ENCODE data around the gene PFN4. TPM values are rescaled to one million over a fixed set of nuclear protein-coding genes. Genes with fewer than 3 reads are reported as not detected.

The PFN4 gene
- total and polyA plus RNA-seq, 3 donors from 2014 or later, result 39.8 to 248 (median 62.8) TPM

DNA sequence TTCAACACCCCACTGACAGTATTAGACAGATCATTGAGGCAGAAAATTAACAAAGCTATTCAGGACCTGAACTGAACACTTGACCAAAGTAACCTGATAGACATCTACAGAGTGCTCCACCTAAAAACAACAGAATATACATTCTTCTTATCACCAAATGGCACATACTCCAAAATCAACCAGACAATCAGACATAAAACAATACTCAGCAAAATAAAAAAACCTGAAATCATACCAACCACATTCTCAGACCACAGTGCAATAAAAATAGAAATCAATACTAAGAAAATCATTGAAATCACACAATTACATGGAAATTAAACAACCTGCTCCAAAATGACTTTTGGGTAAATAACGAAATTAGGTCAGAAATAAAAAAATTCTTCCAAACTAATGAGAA is 15.8 kb downstream of the PFN4 start:
- 92 to 97% methylated on average over 1 of the region's 1 CpG for WGBS, 2 donors
- Histone ChIP-seq H3K27me3 (no peaks in the 10 kb centered on the region), H3K4me1 (no peaks in the 10 kb centered on the region), H3K36me3 (ENCODE audit: low read depth, missing control alignments) (no peaks in the 10 kb centered on the region), H3K27ac (no peak overlapping the region), H3K9me3 (no peaks in the 10 kb centered on the region), H3K4me3 (no peak overlapping the region)
- TF ChIP-seq POLR2A (IDR thresholded peaks at IDR 0.05), result no peak
- TF ChIP-seq, protein P1, sequence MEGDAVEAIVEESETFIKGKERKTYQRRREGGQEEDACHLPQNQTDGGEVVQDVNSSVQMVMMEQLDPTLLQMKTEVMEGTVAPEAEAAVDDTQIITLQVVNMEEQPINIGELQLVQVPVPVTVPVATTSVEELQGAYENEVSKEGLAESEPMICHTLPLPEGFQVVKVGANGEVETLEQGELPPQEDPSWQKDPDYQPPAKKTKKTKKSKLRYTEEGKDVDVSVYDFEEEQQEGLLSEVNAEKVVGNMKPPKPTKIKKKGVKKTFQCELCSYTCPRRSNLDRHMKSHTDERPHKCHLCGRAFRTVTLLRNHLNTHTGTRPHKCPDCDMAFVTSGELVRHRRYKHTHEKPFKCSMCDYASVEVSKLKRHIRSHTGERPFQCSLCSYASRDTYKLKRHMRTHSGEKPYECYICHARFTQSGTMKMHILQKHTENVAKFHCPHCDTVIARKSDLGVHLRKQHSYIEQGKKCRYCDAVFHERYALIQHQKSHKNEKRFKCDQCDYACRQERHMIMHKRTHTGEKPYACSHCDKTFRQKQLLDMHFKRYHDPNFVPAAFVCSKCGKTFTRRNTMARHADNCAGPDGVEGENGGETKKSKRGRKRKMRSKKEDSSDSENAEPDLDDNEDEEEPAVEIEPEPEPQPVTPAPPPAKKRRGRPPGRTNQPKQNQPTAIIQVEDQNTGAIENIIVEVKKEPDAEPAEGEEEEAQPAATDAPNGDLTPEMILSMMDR (IDR thresholded peaks at IDR 0.05), result no peak
- DNase-seq, result no peak
- intact Hi-C loops (cut with DNase I; ENCODE audit: low total_unique reads), result no loop called here

DNA sequence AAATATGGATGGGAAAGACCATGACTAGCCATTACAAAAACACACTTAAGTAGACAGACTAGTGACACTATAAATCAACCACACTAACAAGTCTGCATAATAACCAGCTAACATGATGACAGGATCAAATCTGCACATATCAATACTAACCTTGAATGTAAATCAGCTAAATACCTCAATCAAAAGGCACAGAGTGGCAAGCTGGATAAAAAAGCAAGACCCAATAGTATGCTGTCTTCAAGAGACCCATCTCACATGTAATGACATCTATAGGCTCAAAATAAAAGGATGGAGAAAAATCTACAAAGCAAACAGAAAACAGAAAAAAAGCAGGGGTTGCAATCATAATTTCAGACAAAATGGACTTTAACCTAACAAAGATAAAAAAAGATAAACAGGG is 16.3 kb downstream of the PFN4 start:
- H3K4me1 ChIP-seq, result no peaks in the 10 kb centered on the region
- H3K4me3 ChIP-seq, result no peak overlapping the region
- H3K27me3 ChIP-seq, result no peaks in the 10 kb centered on the region
- no peaks in the 10 kb centered on the region for H3K36me3 ChIP-seq (ENCODE audit: low read depth, missing control alignments)
- no peak for DNase-seq
- TF ChIP-seq, protein P1 (IDR thresholded peaks at IDR 0.05), result no peak
- TF ChIP-seq POLR2A (IDR thresholded peaks at IDR 0.05), result no peak
- no peak overlapping the region for H3K27ac ChIP-seq
- H3K9me3 ChIP-seq, result no peaks in the 10 kb centered on the region
- intact Hi-C loops (cut with DNase I; ENCODE audit: low total_unique reads), result no loop called here

DNA sequence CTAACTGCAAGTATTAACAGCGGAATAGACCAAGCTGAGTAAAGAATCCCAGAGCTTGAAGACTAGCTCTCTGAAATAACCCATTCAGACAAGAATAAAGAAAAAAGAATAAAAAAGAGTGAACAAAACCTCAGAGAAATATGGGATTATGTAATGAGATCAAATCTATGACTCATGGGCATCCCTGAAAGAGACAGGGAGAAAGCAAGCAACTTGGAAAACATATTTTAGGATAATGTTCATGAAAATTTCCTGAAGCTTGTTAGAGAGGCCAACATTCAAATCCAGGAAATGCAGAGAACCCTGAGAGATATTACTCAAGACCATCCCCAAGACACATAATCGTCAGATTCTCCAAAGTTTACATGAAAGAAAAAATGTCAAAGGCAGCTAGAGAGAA is 17.3 kb downstream of the PFN4 start:
- DNase-seq, result no peak
- TF ChIP-seq, protein P1 (IDR thresholded peaks at IDR 0.05), result no peak
- no peak for TF ChIP-seq POLR2A (IDR thresholded peaks at IDR 0.05)
- H3K4me3 ChIP-seq, result no peak overlapping the region
- WGBS, 2 donors, result 20 to 50% methylated on average over 2 of the region's 2 CpGs
- intact Hi-C loops (cut with DNase I; ENCODE audit: low total_unique reads), result no loop called here
- no peaks in the 10 kb centered on the region for H3K27me3 ChIP-seq
- H3K36me3 ChIP-seq (ENCODE audit: low read depth, missing control alignments), result no peaks in the 10 kb centered on the region
- H3K9me3 ChIP-seq, result no peaks in the 10 kb centered on the region
- H3K4me1 ChIP-seq, result no peaks in the 10 kb centered on the region
- no peak overlapping the region for H3K27ac ChIP-seq

DNA sequence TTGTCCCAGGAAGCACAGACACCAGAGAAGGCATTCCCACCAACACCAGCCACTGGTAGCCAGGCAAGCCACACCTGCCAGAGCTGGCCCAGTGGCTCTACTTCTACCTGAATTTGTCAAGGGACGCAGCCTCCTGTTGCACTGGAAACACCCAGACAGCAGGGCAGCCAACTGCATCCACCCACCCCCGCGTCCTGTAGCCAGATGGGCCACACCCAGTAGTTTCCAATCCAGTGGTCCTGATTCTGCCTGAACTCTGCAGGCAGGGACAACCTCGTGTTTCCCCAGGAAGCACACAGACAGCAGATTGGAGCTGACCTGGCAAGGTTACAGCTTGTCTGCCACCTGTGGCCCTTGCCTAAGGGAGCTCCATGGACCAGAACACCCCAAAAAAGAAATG is 18.2 kb downstream of the PFN4 start:
- WGBS, 2 donors, result 50 to 95% methylated on average over 1 to 4 of the region's 4 CpGs
- H3K4me1 ChIP-seq, result no peaks in the 10 kb centered on the region
- intact Hi-C loops (cut with DNase I; ENCODE audit: low total_unique reads), result no loop called here
- no peak for TF ChIP-seq POLR2A (IDR thresholded peaks at IDR 0.05)
- no peak overlapping the region for H3K4me3 ChIP-seq
- no peak for DNase-seq
- no peaks in the 10 kb centered on the region for H3K9me3 ChIP-seq
- H3K27ac ChIP-seq, result no peak overlapping the region
- H3K36me3 ChIP-seq (ENCODE audit: low read depth, missing control alignments), result no peaks in the 10 kb centered on the region
- no peaks in the 10 kb centered on the region for H3K27me3 ChIP-seq

DNA sequence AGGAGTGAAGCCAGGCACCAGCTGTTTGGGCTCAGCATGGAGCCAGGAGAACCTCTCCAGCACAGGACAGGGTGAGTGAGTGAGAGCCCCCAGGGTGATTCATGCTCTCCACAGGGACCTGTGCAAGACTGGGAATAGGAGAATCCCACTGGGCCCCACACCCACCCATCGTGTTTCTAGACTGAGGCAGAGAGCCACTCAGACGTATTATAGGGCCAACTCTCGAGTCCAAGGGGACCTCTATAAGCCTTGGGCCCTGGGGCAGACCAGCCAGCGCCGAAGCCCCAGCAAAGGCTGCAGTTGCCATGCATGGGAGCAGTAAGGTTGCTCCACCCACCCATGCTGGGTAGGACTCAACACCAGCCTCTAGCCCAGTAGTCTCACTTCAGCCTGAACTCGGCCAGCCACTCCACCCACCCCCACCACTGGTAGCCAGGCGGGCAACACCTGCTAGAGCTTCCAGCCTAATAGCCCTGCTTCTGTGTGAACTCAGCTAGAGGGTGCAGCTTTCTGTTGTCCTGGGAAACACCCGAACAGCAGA is 19.0 kb downstream of the PFN4 start:
- no peaks in the 10 kb centered on the region for H3K36me3 ChIP-seq (ENCODE audit: low read depth, missing control alignments)
- DNase-seq, result no peak
- 92% methylated on average over 4 to 8 of the region's 8 CpGs for WGBS, 2 donors
- no peaks in the 10 kb centered on the region for H3K27me3 ChIP-seq
- H3K27ac ChIP-seq, result no peak overlapping the region
- intact Hi-C loops (cut with DNase I; ENCODE audit: low total_unique reads), result no loop called here
- TF ChIP-seq, protein P1 (IDR thresholded peaks at IDR 0.05), result no peak
- TF ChIP-seq POLR2A (IDR thresholded peaks at IDR 0.05), result no peak
- no peaks in the 10 kb centered on the region for H3K4me1 ChIP-seq
- no peak overlapping the region for H3K4me3 ChIP-seq
- H3K9me3 ChIP-seq, result no peaks in the 10 kb centered on the region
